GM12872 (cell line): ENCODE measurements around the gene MCTP1.

ENCODE experiments used
- CTCF ChIP-seq: IDR thresholded peaks from 3 replicates; pipeline ENCODE4 v1.5.1; 2011; ENCODE audit warnings: low read depth, mild to moderate bottlenecking, low read length, moderate library complexity; ENCODE audit not compliant: insufficient read depth

MCTP1 gene

GRCh38 chr5:95244479-95244878 is 40.4 kb downstream of the MCTP1 start:
- TF ChIP-seq CTCF, result no peak

GRCh38 chr5:95241635-95242034 is 43.3 kb downstream of the MCTP1 start:
- no peak for TF ChIP-seq CTCF

GRCh38 chr5:95241161-95241560 is 43.7 kb downstream of the MCTP1 start:
- no peak for TF ChIP-seq CTCF

- peak; percentile 49; the same call in 2 of the 3 replicates for TF ChIP-seq CTCF
These were observed 46.2 kb downstream of the MCTP1 start for GRCh38 chr5:95238560-95239325.

GRCh38 chr5:95237324-95237723 is 47.6 kb downstream of the MCTP1 start:
- no peak for TF ChIP-seq CTCF

- no peak for TF ChIP-seq CTCF
These were observed 49.4 kb downstream of the MCTP1 start for GRCh38 chr5:95235439-95235982.

- TF ChIP-seq CTCF, result no peak
These were observed 55.2 kb downstream of the MCTP1 start for GRCh38 chr5:95229646-95230045.
